Right lobe of liver (tissue), 4 donors: ENCODE results near the gene VSTM5.

Source experiments
- POLR2A ChIP-seq: fragments of 450-650 bp; IDR thresholded peaks from one replicate; pipeline ENCODE4 v1.6.1; 2017; ENCODE audit warnings: antibody characterized with exemption, mild to moderate bottlenecking
- TF ChIP-seq, protein P1 (sequence below), 4 donors: fragments of 200-600 bp in 3 of 4; fragments of 450-650 bp in 1 of 4; IDR thresholded peaks; one replicate each; pipeline versions ENCODE4 v1.5.1 to v1.8.0; 2016 to 2022; ENCODE audit warnings: antibody characterized with exemption in 4 of 4, mild to moderate bottlenecking in 2 of 4
- donor health status: DM: no; HTN: no; CAD: no.
- donor health status: DM: no; HTN: no; CAD: no.
- donor health status: DM: no; HTN: yes; CAD: no.

DNA sequence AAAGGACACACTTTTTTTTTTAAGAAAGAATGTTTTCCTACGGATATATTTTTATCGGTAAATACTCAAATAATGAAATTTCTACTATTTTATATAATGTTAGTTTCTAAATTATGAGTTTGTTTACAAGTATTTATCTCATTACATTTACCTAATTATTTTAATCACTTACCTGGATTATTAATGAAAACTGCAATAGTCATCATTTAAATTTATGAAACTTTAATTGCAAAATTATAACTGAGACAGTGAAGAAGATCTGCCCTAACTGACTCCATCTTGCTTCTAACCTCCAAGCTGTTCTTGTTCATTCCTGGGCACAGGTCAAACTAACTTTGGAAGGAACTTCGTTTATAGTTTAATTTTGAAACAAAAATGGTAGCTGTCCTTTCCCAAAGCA, 25.2 kb upstream of the VSTM5 start:
- TF ChIP-seq, protein P1, sequence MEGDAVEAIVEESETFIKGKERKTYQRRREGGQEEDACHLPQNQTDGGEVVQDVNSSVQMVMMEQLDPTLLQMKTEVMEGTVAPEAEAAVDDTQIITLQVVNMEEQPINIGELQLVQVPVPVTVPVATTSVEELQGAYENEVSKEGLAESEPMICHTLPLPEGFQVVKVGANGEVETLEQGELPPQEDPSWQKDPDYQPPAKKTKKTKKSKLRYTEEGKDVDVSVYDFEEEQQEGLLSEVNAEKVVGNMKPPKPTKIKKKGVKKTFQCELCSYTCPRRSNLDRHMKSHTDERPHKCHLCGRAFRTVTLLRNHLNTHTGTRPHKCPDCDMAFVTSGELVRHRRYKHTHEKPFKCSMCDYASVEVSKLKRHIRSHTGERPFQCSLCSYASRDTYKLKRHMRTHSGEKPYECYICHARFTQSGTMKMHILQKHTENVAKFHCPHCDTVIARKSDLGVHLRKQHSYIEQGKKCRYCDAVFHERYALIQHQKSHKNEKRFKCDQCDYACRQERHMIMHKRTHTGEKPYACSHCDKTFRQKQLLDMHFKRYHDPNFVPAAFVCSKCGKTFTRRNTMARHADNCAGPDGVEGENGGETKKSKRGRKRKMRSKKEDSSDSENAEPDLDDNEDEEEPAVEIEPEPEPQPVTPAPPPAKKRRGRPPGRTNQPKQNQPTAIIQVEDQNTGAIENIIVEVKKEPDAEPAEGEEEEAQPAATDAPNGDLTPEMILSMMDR (IDR thresholded peaks at IDR 0.05) = no peak
- TF ChIP-seq POLR2A = no peak
